ENCODE data around the gene ANKRD13D.

Gene ANKRD13D

DNA sequence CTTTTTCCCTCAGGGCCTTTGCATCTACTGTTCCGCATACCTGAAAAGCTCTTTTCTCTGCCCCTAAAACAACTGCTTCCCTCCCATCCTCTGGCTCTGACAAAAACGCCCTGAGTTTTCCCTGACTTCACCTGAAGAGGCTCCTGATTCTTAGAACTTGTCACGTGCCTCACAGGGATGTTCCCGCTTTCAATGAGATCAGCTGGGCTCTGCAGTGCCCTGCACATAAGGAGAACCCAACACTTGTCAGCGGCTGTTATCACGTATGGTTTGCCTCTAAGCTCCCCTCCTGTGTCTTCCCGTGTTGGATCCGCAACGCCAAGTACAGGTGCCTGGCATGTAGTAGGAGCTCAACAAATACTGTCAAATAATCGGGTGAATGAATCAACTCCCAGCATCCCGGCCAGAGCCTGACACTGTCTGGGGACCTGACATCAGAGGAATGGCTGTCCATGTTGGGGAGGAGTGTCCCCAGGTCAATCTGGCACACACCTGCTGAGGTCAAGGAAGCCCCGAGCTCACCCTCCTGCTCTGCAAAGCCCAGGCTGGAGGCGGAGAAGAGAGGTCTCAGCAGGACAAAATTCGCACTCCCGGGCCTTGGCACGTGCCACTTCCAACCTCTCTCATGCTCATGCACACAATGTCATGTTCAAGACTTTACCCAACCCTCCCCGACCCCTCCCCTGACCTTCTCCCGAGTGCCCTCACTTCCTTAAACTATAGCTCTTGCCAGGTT, 27.0 kb upstream of the ANKRD13D start:
- TF ChIP-seq, protein P1, sequence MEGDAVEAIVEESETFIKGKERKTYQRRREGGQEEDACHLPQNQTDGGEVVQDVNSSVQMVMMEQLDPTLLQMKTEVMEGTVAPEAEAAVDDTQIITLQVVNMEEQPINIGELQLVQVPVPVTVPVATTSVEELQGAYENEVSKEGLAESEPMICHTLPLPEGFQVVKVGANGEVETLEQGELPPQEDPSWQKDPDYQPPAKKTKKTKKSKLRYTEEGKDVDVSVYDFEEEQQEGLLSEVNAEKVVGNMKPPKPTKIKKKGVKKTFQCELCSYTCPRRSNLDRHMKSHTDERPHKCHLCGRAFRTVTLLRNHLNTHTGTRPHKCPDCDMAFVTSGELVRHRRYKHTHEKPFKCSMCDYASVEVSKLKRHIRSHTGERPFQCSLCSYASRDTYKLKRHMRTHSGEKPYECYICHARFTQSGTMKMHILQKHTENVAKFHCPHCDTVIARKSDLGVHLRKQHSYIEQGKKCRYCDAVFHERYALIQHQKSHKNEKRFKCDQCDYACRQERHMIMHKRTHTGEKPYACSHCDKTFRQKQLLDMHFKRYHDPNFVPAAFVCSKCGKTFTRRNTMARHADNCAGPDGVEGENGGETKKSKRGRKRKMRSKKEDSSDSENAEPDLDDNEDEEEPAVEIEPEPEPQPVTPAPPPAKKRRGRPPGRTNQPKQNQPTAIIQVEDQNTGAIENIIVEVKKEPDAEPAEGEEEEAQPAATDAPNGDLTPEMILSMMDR (IDR thresholded peaks at IDR 0.05; ENCODE audit: extremely low read depth, insufficient read depth, missing control alignments): no peak
- in situ Hi-C loops (cut with MboI; ENCODE audit: low pct_unique_long_range_greater_than_20kb, low sequenced_read_pairs, unreplicated experiment): loop anchor here (5.0 kb wide), 1 partner anchor 55 kb away; no protein-coding TSS in a partner anchor
- DNase-seq (ENCODE audit: low spot score): no peak

DNA sequence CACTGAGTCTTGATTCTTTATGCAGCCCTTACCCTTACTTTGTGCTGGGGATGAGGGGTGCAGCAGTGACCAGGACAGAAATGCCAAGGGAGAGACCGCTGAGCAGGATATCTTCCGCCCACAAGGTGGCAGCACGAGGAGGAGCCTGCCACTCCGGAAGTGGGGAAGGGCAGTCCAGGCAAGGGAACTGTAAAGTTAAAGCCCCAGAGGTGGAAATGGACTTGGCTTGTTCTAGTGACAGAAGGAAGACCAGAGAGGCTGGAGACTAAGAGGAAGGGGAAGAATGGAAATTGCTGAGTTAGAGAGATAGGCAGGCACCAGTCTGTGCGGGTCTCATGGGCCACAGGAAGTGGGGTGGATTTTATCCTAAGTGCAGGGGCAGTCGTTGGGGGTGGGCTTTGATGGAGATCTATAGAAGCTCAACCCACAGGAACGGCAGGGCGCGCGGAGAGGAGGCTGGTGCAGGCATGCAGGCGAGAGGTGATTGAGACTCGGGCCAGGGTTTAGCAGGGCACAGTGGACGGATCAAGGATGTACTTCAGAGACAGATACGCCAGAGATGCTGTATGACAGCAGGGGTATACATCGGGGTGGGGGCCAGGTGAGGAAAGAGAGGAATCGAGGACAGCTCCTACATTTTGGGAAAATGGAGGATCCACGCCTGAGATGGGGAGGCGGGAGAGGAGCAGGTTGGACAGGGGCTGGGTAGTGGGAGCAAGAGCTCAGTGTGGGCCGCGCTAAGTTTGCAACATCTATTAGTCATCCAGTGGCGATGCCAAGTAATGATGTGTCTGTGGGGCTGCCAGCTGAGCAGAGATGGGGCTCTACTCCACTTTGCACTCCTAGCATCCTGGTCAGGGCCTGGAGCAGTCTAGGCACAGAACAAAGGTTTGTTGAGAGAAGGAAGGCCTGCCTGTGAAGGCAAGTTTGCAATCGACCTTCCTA, 26.1 kb upstream of the ANKRD13D start:
- TF ChIP-seq, protein P1 (IDR thresholded peaks at IDR 0.05; ENCODE audit: extremely low read depth, insufficient read depth, missing control alignments): peak; percentile 92
- in situ Hi-C loops (cut with MboI; ENCODE audit: low pct_unique_long_range_greater_than_20kb, low sequenced_read_pairs, unreplicated experiment): loop anchor here (5.0 kb wide), 1 partner anchor 54 kb away; no protein-coding TSS in a partner anchor
- DNase-seq (ENCODE audit: low spot score): peak; percentile 93

DNA sequence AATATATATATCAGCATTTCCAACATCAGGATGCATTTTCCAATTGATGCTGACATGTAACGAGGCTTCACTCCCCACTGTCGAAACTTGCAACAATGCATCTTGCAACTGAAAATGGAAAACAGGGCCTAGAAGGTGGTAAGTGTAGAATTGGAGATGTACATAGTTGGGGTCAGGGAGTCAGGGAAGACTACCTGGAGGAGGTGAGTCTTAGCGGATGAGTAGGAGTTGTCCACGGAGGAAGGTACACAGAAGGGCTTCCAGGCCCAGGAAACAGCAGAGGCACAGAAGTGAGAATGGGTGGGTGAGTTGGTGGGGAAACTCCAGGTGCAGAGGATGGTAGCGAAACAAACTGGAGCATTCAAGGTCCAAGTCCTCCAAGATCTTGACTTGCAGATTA, 24.8 kb upstream of the ANKRD13D start:
- DNase-seq (ENCODE audit: low spot score): no peak
- TF ChIP-seq, protein P1 (IDR thresholded peaks at IDR 0.05; ENCODE audit: extremely low read depth, insufficient read depth, missing control alignments): no peak
- in situ Hi-C loops (cut with MboI; ENCODE audit: low pct_unique_long_range_greater_than_20kb, low sequenced_read_pairs, unreplicated experiment): loop anchor here (5.0 kb wide), 1 partner anchor 53 kb away; no protein-coding TSS in a partner anchor

DNA sequence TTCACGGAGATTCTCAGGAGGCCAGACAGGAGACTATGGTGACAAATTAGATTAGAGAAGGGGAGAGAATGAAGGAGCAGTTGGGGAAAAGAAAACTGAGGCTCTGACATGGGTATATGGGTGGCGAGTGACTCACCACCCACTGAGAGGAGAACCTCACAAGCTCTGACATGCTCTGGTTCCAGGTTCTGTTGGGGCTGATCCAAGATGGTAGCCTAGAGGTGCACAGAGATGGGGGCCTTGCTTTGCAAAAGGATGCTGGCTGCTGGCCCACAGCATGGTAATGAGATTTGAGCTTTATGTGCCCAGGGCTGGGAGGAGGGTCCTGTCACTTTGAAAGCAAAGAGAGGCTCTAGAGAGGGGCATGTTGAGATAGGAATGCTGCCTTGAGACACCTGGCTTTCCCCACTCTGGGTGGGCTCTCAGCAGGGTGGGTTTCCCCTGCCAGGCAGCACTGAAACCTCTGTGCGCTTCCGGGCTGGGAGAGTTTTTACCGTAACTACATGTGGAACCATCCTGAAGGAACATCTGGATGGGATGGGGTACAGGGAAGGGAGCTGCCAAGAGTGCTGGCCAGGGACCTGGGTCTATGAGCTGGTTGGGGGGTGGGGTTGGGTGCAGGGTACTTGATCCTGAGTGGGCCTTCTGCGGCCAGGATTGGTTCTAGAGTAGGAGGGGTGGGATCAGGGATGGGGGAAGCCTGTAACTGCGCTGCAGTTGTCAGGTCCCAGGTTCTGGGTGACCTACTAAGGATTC, 24.0 kb upstream of the ANKRD13D start:
- no peak for DNase-seq (ENCODE audit: low spot score)
- TF ChIP-seq, protein P1 (IDR thresholded peaks at IDR 0.05; ENCODE audit: extremely low read depth, insufficient read depth, missing control alignments): no peak
- in situ Hi-C loops (cut with MboI; ENCODE audit: low pct_unique_long_range_greater_than_20kb, low sequenced_read_pairs, unreplicated experiment): loop anchor here (5.0 kb wide), 1 partner anchor 52 kb away; no protein-coding TSS in a partner anchor

DNA sequence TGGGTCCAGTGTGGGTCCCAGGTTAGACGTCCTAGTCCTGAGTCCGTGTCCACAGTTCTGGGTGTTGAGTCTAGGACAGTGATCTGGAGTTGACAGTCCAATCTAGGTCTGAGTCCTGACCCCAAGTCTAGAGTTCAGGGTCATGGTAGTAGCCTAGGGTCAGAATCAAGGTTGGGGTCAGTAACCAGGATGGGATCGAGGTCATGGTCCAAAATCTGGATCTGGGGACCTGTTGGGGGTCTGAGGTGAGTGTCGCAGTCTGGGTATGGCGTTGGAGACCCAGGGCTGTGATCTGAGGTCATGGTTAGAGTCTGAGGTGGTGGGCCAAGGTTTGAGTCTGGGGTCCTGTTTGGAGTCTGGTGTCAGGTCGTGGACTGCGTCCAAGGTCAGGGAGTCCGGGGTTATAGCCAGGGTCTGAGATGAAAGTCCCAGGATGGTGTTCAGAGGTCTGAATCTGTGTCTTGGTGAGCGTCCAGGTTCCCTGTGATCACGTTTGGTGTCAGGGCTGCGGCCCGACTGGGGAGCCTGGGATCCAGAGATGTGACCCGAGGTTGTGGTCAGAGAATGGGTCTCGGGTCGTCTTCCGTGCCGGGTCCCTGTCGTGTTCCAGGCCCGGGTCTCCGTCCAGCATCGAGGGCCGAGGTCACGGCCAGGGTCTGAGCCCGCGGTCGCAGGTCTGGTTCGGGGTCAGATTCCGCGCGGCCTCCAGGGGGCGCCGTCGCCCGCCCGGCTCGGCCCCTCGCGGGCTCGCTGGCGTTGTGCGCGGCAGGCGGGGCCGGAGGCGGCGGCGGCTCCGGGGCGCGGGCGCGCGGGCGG, 23.3 kb upstream of the ANKRD13D start:
- TF ChIP-seq, protein P1 (IDR thresholded peaks at IDR 0.05; ENCODE audit: extremely low read depth, insufficient read depth, missing control alignments): peak; percentile 93
- in situ Hi-C loops (cut with MboI; ENCODE audit: low pct_unique_long_range_greater_than_20kb, low sequenced_read_pairs, unreplicated experiment): no loop called here
- peak; percentile 90 for DNase-seq (ENCODE audit: low spot score)
